CD4-positive, alpha-beta T cell (primary cell): ENCODE results near the gene NSFL1C. TPM values are rescaled to one million over a fixed set of nuclear protein-coding genes. Genes with fewer than 3 reads are reported as not detected.

Source experiments
- ATAC-seq: fragments of 200-7000 bp; cut with Tn5 transposase; one replicate; pipeline ENCODE4 v1.10.0; 2022; ENCODE audit warnings: mild to moderate bottlenecking; ENCODE audit not compliant: poor library complexity
- CTCF ChIA-PET: fragments of 350-600 bp; sonication (Branson Sonifier 250); formaldehyde crosslinking; loops from one replicate; lab custom pipeline; 2021; ENCODE audit warnings: antibody characterized with exemption, inconsistent platforms; lab: Charles Lee
- POLR2A ChIA-PET: fragments of 350-600 bp; sonication (Branson Sonifier 250); formaldehyde crosslinking; loops from one replicate; lab custom pipeline; 2021; ENCODE audit warnings: antibody characterized with exemption, inconsistent platforms; lab: Charles Lee
- DNase-seq, 14 experiments: peaks; one replicate each; pipeline ENCODE4 v3.0.0-alpha.2; 2013 to 2020; ENCODE audit warnings: mixed read lengths in 2 of 14
- H3K27ac ChIP-seq, 2 donors: one replicate each; pipeline versions ENCODE4 v1.5.1 to v1.7.0; 2013; ENCODE audit warnings: low read length in 2 of 2, low read depth in 1 of 2, mild to moderate bottlenecking in 1 of 2
- H3K27me3 ChIP-seq, 2 experiments: 1 replicate in 1 of 2; 2 replicates in 1 of 2; pipeline versions ENCODE4 v1.6.1 to v1.7.0; 2013; ENCODE audit warnings: low read length in 2 of 2, control low read depth in 1 of 2, mild to moderate bottlenecking in 1 of 2, moderate library complexity in 1 of 2; ENCODE audit not compliant: insufficient read depth in 2 of 2, control insufficient read depth in 1 of 2
- H3K36me3 ChIP-seq: one replicate; pipeline ENCODE4 v1.6.1; 2013; ENCODE audit warnings: low read length, control low read depth; ENCODE audit not compliant: insufficient read depth
- H3K4me1 ChIP-seq: one replicate; pipeline ENCODE4 v1.6.1; 2013; ENCODE audit warnings: low read length, control low read depth; ENCODE audit not compliant: insufficient read depth
- H3K4me3 ChIP-seq: one replicate; pipeline ENCODE4 v1.5.1; 2013; ENCODE audit warnings: mild to moderate bottlenecking, low read length, moderate library complexity
- H3K9me3 ChIP-seq, 2 experiments: 1 replicate in 1 of 2; 2 replicates in 1 of 2; pipeline versions ENCODE4 v1.6.1 to v1.7.0; 2013; ENCODE audit warnings: low read length in 2 of 2, mild to moderate bottlenecking in 2 of 2, control low read depth in 1 of 2, moderate library complexity in 1 of 2; ENCODE audit not compliant: control insufficient read depth in 1 of 2, insufficient read depth in 1 of 2
- H3K27ac Mint-ChIP-seq: one replicate; pipeline ENCODE4 v1.8.0; 2020; ENCODE audit warnings: mixed read lengths
- H3K27me3 Mint-ChIP-seq: one replicate; pipeline ENCODE4 v1.8.0; 2021; ENCODE audit warnings: mixed read lengths
- H3K36me3 Mint-ChIP-seq: one replicate; pipeline ENCODE4 v1.8.0; 2021; ENCODE audit warnings: low read depth, mixed read lengths
- H3K4me1 Mint-ChIP-seq: one replicate; pipeline ENCODE4 v1.8.0; 2021; ENCODE audit warnings: low read depth, mixed read lengths
- H3K4me3 Mint-ChIP-seq: one replicate; pipeline ENCODE4 v1.8.0; 2020; ENCODE audit warnings: mild to moderate bottlenecking, mixed read lengths
- H3K9me3 Mint-ChIP-seq: one replicate; pipeline ENCODE4 v1.8.0; 2020; ENCODE audit warnings: mixed read lengths
- intact Hi-C, 2 experiments: fragments of 100-400 bp; cut with DNase I in 1 of 2; cut with micrococcal nuclease in 1 of 2; formaldehyde crosslinking; loops; one replicate each; pipeline versions ENCODE4 v1.15.1 to v1.9.0; 2023 to 2025; cut with DNase I, micrococcal nuclease
- total RNA-seq, 174 experiments: library from RNA in 2 of 174; stranded (reverse) in 2 of 174; gene quantifications; one replicate each; pipeline ENCODE4 v1.2.3 and lab custom pipeline; 2021 to 2026
- TF ChIP-seq, protein P1 (sequence below): fragments of 200-600 bp; IDR thresholded peaks from one replicate; pipeline ENCODE4 v1.8.0; 2022; ENCODE audit warnings: antibody characterized with exemption, mild to moderate bottlenecking

Gene NSFL1C
- total RNA-seq, 2 experiments from 2014 or later, result 53.2 to 53.4 TPM

DNA sequence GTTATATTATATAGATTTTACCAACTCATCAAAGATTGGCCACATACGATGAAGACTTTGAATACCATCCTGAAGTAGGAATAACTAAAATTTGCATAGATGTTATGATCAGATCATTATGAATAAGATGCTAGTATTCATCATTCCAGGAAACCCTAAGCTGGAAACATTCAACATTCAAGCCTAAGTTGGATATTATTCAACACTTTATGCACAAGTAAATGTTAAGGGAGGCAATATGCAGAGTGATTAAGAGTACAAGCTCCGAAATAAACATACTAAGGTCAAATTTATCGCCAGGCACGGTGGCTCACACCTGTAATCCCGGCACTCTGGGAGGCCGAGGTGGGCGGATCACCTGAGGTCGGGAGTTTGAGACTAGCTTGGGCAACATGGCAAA lies 30.4 kb downstream of the NSFL1C start:
- DNase-seq, result no peak
- Histone ChIP-seq H3K27me3 (no peaks in the 10 kb centered on the region), H3K27ac (no peak overlapping the region), H3K4me3 (no peak overlapping the region), H3K4me1 (peaks cover 23% of the 10 kb centered on the region), H3K36me3 (peaks cover 2% of the 10 kb centered on the region), H3K9me3 (no peaks in the 10 kb centered on the region)
- Mint-ChIP-seq H3K9me3 (no peaks in the 10 kb centered on the region), H3K4me3 (no peak overlapping the region), H3K4me1 (peaks cover 46% of the 10 kb centered on the region), H3K27ac (no peak overlapping the region), H3K27me3 (no peaks in the 10 kb centered on the region), H3K36me3 (peaks cover 4% of the 10 kb centered on the region)
- CTCF ChIA-PET, result interaction anchor here (1.7 to 2.5 kb wide), 3 partner anchors 30 to 123 kb away, joined by 6 to 8 read pairs (median 7); partner anchors contain the start of gene NSFL1C
- TF ChIP-seq, protein P1, sequence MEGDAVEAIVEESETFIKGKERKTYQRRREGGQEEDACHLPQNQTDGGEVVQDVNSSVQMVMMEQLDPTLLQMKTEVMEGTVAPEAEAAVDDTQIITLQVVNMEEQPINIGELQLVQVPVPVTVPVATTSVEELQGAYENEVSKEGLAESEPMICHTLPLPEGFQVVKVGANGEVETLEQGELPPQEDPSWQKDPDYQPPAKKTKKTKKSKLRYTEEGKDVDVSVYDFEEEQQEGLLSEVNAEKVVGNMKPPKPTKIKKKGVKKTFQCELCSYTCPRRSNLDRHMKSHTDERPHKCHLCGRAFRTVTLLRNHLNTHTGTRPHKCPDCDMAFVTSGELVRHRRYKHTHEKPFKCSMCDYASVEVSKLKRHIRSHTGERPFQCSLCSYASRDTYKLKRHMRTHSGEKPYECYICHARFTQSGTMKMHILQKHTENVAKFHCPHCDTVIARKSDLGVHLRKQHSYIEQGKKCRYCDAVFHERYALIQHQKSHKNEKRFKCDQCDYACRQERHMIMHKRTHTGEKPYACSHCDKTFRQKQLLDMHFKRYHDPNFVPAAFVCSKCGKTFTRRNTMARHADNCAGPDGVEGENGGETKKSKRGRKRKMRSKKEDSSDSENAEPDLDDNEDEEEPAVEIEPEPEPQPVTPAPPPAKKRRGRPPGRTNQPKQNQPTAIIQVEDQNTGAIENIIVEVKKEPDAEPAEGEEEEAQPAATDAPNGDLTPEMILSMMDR, result no peak
- POLR2A ChIA-PET, result interaction anchor here (1.6 to 2.0 kb wide), 3 partner anchors 43 to 111 kb away, joined by 4 to 9 read pairs (median 6); partner anchors contain the start of gene FKBP1A
- ATAC-seq, result no peak
- intact Hi-C loops, result loop anchor here (2.0 to 10.0 kb wide), 5 partner anchors 43 to 224 kb away; partner anchors contain the start of gene FKBP1A (in 2 of the 2)

DNA sequence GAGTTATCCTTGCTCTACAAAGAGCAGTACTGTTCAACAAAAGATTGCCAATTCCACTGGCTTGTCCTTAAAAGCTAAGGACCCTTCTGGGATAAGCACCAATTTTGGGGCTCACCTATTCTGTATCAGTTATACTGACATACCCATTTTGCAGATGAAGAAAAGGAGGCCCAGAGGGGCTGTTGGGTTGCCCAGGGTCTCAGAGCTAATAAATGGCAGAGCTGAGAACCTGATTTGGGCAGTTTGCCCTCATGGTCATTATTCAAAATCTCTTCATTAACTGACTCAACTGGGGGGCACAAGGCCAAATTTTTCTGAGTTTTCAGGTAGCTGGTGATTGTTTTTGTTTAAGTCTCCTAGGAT lies 31.3 kb downstream of the NSFL1C start:
- no peaks in the 10 kb centered on the region for H3K9me3 ChIP-seq

DNA sequence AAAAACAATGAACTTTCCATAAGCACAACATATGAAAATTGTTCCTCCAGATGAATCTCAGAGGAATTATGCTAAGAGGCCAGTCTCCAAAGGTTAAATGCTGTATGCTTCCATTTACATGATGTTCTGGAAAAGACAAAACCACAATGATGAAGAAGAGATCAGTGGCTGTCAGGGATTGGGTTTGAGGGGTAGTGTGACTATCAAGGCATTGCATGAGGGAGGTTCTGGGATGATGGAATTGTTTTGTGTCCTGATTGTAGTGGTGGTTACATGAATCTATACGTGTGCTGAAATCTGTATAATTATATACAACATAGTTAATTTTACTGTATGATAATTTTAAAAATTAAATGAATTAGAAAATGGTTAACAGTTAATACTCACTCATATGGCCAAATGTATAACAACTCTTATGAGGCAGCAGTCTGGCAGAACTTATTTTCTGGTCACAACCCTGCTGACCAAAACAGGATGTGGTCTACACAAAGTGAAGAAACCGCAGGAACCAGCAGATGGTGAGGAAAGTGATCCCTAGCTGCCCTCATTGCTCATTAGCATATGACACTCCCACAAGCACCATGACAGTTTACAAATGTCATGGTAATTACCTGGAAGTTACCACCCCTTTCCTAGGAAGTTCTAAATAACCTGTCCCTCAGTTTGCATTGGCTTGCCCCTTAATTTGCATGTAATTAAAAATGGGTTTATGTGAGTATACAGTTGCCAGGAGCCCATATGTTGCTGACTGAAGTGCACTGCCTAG lies 31.9 kb downstream of the NSFL1C start:
- TF ChIP-seq, protein P1, result no peak
- Mint-ChIP-seq H3K4me3 (peak overlapping the region; percentile 56), H3K36me3 (no peaks in the 10 kb centered on the region), H3K9me3 (no peaks in the 10 kb centered on the region), H3K4me1 (peaks cover 33% of the 10 kb centered on the region), H3K27ac (no peak overlapping the region), H3K27me3 (no peaks in the 10 kb centered on the region)
- Histone ChIP-seq H3K4me3 (no peak overlapping the region), H3K4me1 (peaks cover 15% of the 10 kb centered on the region), H3K27ac (no peak overlapping the region), H3K9me3 (no peaks in the 10 kb centered on the region), H3K27me3 (no peaks in the 10 kb centered on the region), H3K36me3 (no peaks in the 10 kb centered on the region)
- peak in 13 of 14 experiments; percentile 7 to 87 (median 30) for DNase-seq
- intact Hi-C loops, result loop anchor here (5.0 to 10.0 kb wide), 3 partner anchors 42 to 222 kb away; partner anchors contain the start of gene FKBP1A (in 1 of the 2)
- ChIA-PET CTCF (interaction anchor here (2.5 kb wide), 1 partner anchor 32 kb away, joined by 8 read pairs; the partner anchor contains the start of gene NSFL1C), POLR2A (interaction anchor here (1.3 to 2.0 kb wide), 4 partner anchors 9 to 109 kb away, joined by 4 to 9 read pairs (median 5); partner anchors contain the start of gene FKBP1A)
- ATAC-seq, result peak; percentile 75

More for the DNA sequence above, 31.3 kb downstream of the NSFL1C start:
- no peak overlapping the region for H3K4me3 Mint-ChIP-seq
- H3K27ac Mint-ChIP-seq, result no peak overlapping the region
- H3K4me3 ChIP-seq, result no peak overlapping the region
- H3K27me3 ChIP-seq, result no peaks in the 10 kb centered on the region
- TF ChIP-seq, protein P1, result no peak
- CTCF ChIA-PET, result interaction anchor here (2.5 kb wide), 1 partner anchor 31 kb away, joined by 8 read pairs; the partner anchor contains the start of gene NSFL1C
- no peaks in the 10 kb centered on the region for H3K9me3 Mint-ChIP-seq
- H3K4me1 ChIP-seq, result peaks cover 15% of the 10 kb centered on the region
- no peak for DNase-seq
- no peaks in the 10 kb centered on the region for H3K36me3 Mint-ChIP-seq
- no peaks in the 10 kb centered on the region for H3K36me3 ChIP-seq
- no peaks in the 10 kb centered on the region for H3K27me3 Mint-ChIP-seq
- intact Hi-C loops, result loop anchor here (5.0 to 10.0 kb wide), 3 partner anchors 43 to 223 kb away; partner anchors contain the start of gene FKBP1A (in 1 of the 2)
- POLR2A ChIA-PET, result interaction anchor here (0.6 to 2.0 kb wide), 5 partner anchors 24 to 263 kb away, joined by 3 to 9 read pairs (median 4); partner anchors contain the start of gene FKBP1A
- H3K27ac ChIP-seq, result no peak overlapping the region
- no peak for ATAC-seq
- H3K4me1 Mint-ChIP-seq, result peaks cover 36% of the 10 kb centered on the region
